Measurements from ENCODE around the gene SH3GL3. TPM values are rescaled to one million over a fixed set of nuclear protein-coding genes. Genes with fewer than 3 reads are reported as not detected.
A peak's percentile ranks its signal among the peaks of the same experiment; 100 is the strongest.

The SH3GL3 gene
- total RNA-seq, 4 donors from 2014 or later = 0.40 TPM; not detected in 3

DNA sequence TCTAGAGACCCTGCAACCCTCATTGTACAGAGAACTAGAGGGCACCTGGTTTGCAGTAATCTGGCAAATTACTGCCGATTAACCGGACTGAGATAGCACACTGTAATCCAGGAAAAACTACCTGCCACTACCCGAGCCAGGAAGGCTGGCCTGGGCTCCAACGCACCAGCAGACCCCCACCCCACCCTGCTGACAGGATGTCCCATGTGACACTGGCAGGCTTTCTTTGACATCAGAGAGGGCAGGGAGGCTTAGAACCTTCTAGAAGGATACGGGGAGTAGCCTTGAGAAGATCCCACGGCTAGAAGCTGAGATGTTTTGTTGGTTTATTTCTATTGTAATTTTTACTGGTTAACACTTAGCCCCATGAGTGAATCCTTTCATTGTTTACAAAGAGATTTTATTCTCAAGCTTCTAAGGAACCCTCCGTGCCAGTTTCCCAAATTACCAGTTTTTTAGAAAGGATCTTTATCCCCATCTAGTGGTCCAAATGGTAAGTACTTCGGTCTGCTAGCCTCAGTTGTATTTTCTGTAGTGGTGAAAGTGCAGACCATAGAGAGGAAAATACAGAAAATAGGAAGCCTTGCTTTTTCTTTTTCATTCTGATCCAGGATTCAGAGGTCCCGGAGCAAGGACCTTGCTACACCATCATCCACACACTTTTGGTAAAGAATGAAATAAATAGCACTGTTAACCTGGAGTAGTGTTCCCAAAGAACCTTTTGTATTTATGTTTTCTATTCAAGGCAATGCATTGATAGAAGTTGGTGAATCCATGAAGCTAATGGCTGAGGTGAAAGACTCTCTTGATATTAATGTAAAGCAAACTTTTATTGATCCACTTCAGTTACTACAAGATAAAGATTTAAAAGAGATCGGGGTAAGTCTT, 124.9 kb downstream of the SH3GL3 start:
- no peak overlapping the region for H3K4me3 ChIP-seq (replicated peaks in 1 of 3)
- intact Hi-C loops (cut with DNase I) = loop anchor here (10.0 kb wide), 1 partner anchor 273 kb away; no protein-coding TSS in a partner anchor
- no peak for TF ChIP-seq POLR2A (IDR thresholded peaks at IDR 0.05)
- TF ChIP-seq, protein P1, sequence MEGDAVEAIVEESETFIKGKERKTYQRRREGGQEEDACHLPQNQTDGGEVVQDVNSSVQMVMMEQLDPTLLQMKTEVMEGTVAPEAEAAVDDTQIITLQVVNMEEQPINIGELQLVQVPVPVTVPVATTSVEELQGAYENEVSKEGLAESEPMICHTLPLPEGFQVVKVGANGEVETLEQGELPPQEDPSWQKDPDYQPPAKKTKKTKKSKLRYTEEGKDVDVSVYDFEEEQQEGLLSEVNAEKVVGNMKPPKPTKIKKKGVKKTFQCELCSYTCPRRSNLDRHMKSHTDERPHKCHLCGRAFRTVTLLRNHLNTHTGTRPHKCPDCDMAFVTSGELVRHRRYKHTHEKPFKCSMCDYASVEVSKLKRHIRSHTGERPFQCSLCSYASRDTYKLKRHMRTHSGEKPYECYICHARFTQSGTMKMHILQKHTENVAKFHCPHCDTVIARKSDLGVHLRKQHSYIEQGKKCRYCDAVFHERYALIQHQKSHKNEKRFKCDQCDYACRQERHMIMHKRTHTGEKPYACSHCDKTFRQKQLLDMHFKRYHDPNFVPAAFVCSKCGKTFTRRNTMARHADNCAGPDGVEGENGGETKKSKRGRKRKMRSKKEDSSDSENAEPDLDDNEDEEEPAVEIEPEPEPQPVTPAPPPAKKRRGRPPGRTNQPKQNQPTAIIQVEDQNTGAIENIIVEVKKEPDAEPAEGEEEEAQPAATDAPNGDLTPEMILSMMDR (IDR thresholded peaks at IDR 0.05) = peak in 5 of 6 experiments; percentile 27 to 64 (median 45)
- DNase-seq = no peak
- WGBS, 2 donors = 48 to 54% methylated on average over 10 of the region's 10 CpGs
- no peaks in the 10 kb centered on the region for H3K4me1 ChIP-seq
- no peak overlapping the region for H3K27ac ChIP-seq
- H3K9me3 ChIP-seq = no peaks in the 10 kb centered on the region
- H3K36me3 ChIP-seq = no peaks in the 10 kb centered on the region
- no peaks in the 10 kb centered on the region for H3K27me3 ChIP-seq

DNA sequence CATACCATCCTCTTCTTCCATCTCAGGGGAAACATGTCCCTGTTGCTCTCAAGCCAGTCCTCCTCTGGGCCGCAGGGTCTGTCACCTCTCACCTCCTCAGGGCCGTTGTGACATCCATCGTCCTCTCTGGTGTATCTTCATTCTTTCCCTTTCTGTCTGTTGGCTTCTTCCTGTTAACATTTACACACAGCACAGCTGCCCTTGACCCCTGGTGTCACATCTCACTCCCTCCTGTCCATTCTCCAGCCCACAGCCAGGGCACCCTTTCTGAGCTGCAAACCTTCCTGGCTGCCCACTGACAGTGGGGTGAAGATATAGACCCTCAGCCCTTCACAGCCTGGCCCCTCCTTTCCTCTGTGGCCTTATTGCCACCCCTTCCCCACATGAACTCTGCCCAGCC, 127.2 kb downstream of the SH3GL3 start:
- 72 to 78% methylated on average over 3 of the region's 3 CpGs for WGBS, 2 donors
- Histone ChIP-seq H3K27me3 (no peaks in the 10 kb centered on the region), H3K9me3 (no peaks in the 10 kb centered on the region), H3K4me1 (no peaks in the 10 kb centered on the region), H3K27ac (no peak overlapping the region), H3K4me3 (replicated peaks in 1 of 3) (no peak overlapping the region), H3K36me3 (no peaks in the 10 kb centered on the region)
- intact Hi-C loops (cut with DNase I) = loop anchor here (10.0 kb wide), 1 partner anchor 270 kb away; no protein-coding TSS in a partner anchor
- TF ChIP-seq, protein P1 (IDR thresholded peaks at IDR 0.05) = no peak
- no peak for TF ChIP-seq POLR2A (IDR thresholded peaks at IDR 0.05)
- no peak for DNase-seq

DNA sequence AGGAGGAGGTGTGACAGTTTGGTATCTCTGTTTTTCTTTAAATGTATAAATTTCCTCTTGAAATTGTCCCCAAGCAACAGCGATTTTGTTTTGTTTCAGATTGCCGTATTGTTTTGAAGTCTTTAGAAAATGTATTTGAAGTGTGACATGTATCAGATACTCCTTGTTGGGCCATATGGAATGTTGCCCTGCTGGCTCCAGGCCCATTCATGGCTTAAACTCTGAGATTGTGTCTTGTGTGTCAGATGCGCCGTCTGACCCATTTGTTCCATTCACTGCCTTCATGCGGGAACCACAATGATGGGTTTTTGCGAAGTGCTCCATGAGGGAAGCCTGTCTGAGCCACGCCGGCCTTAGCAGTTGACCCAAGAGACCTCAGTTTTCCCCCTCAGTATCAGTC, 131.6 kb downstream of the SH3GL3 start:
- no peaks in the 10 kb centered on the region for H3K27me3 ChIP-seq
- H3K4me1 ChIP-seq = no peaks in the 10 kb centered on the region
- intact Hi-C loops (cut with DNase I) = loop anchor here (10.0 kb wide), 1 partner anchor 266 kb away; no protein-coding TSS in a partner anchor
- no peak overlapping the region for H3K27ac ChIP-seq
- H3K9me3 ChIP-seq = no peaks in the 10 kb centered on the region
- TF ChIP-seq, protein P1 (IDR thresholded peaks at IDR 0.05) = no peak
- no peak for TF ChIP-seq POLR2A (IDR thresholded peaks at IDR 0.05)
- H3K4me3 ChIP-seq (replicated peaks in 1 of 3) = no peak overlapping the region
- no peaks in the 10 kb centered on the region for H3K36me3 ChIP-seq
- 95% methylated on average over 8 of the region's 8 CpGs for WGBS, 2 donors
- DNase-seq = no peak

DNA sequence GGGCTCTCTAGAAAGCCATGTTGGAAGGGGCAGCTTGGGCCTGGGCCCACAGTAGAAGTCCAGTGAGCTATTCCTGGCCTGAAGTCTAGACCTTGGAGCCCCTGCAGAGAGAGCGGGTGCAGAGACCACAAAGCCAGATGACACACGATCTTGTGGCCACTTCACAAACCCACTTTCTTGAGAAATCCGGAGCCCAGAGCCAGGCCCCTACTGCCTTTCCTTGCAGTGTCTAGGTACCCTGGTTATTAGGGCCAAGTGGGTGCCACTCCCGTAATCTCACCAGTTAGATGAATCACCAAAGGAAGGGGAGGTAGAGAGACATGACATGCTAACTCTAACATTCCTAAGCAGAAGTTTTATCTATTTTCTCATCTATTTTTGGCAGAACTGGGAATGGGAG, 134.2 kb downstream of the SH3GL3 start:
- TF ChIP-seq, protein P1 (IDR thresholded peaks at IDR 0.05) = no peak
- TF ChIP-seq POLR2A (IDR thresholded peaks at IDR 0.05) = no peak
- Histone ChIP-seq H3K27me3 (no peaks in the 10 kb centered on the region), H3K4me3 (replicated peaks in 1 of 3) (no peak overlapping the region), H3K4me1 (no peaks in the 10 kb centered on the region), H3K36me3 (no peaks in the 10 kb centered on the region), H3K9me3 (no peaks in the 10 kb centered on the region), H3K27ac (no peak overlapping the region)
- no peak for DNase-seq
- intact Hi-C loops (cut with DNase I) = no loop called here
- 94 to 98% methylated on average over 3 to 4 of the region's 4 CpGs for WGBS, 2 donors

DNA sequence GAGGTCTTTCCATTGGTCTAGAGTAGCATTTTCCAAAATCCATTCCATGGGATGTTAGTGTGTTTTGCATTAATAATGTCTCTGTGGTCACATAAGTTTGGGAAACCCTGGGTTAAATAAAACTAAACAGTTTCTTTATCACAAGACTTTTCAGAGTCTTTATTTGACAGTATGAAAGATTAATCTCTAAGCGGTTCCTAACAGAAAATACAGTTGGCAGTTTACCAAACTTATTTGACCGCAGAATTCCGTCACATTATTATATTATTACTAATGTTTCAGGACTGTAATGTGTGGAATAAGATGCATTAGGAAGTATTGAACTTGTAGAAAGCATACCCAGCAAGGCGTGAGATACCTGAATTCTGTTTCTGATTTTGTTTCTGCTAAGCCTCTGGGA, 135.2 kb downstream of the SH3GL3 start:
- H3K4me1 ChIP-seq = no peaks in the 10 kb centered on the region
- H3K36me3 ChIP-seq = no peaks in the 10 kb centered on the region
- H3K27me3 ChIP-seq = no peaks in the 10 kb centered on the region
- H3K27ac ChIP-seq = no peak overlapping the region
- WGBS, 2 donors = 71 to 83% methylated on average over 4 of the region's 4 CpGs
- DNase-seq = no peak
- TF ChIP-seq, protein P1 (IDR thresholded peaks at IDR 0.05) = no peak
- TF ChIP-seq POLR2A (IDR thresholded peaks at IDR 0.05) = no peak
- H3K4me3 ChIP-seq (replicated peaks in 1 of 3) = no peak overlapping the region
- intact Hi-C loops (cut with DNase I) = no loop called here
- H3K9me3 ChIP-seq = no peaks in the 10 kb centered on the region
